Urothelium cell line (cell line): ENCODE measurements around the gene RBMY1A1.
"Not testable (repeated sequence)": the region's sequence is repeated elsewhere in the genome, so short reads cannot be mapped to it uniquely, and the experiment has no call there.

ENCODE experiments used
- DNase-seq: peaks from one replicate; pipeline ENCODE4 v3.0.0; 2011; ENCODE audit warnings: low spot score, mixed read lengths
- FAIRE-seq: peaks from 2 replicates; lab custom pipeline; 2011; peaks lifted over from hg19 to GRCh38; lab: Jason Lieb, UNC

RBMY1A1 gene

DNA sequence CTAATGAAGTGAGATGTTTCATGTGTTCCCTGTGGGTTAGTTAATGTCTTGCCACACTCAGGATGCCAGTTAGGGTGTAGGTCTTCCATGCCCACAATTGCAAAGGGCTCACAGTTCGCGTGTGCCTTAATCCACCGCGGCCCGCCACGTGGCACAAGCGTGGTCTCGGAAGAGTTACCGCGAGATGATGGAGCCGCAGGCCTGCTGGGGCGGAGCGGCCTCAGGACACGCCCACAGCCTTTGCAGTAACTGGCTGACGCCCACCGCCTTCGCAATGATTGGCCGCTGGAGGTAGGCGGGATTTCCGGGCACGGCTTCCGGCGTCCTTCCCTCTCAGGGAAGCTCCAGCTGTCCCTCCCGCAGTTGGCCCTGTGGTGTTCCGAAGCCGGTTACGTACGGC, at the start of gene RBMY1A1:
Gene RBMY1A1, plus strand, starts transcription at position 301 of the 400 bp plus-strand sequence. CDS start 2,013 bp downstream, outside the sequence.
- FAIRE-seq, DNase-seq: not testable (repeated sequence)

- not testable (repeated sequence) for DNase-seq, FAIRE-seq
Measured at GRCh38 chrY:21511038-21511437, 23.6 kb upstream of the RBMY1A1 start, which contains the start of gene RBMY1B. RBMY1B (plus strand) TSS chrY:21511338; CDS start chrY:21513351, 2,013 bp downstream.

DNA sequence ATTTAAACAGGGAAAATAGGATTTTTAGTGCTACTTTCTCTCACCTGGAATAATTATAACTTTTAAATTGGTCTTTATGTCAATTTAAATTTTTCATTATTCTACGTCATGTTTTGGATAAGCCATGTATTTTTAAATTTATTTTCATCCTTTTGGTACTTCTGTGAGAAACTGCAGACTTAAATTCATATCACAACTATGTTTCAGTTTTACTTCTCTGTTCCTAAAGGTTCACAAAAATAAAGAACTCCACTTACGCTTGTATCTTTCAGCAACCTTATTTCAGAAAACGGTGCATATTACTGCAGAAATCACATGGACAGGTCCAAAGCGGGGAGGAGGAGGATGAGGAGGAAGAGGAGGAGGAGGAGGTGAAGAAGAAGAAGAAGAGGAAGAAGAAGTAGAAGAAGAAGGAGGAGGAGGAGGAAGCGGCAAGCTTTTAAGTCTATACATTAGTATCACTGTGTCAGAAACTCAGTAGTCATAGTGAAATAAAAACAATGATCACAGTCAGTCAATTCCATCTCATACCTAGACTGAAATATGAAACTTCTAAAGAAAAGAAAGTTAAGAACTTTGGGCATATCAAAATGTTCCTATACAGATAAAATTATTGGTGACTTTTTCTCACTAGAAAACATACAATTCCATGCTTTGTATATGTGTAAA, 24.8 kb downstream of the RBMY1A1 start:
- FAIRE-seq, DNase-seq: not testable (repeated sequence)

DNA sequence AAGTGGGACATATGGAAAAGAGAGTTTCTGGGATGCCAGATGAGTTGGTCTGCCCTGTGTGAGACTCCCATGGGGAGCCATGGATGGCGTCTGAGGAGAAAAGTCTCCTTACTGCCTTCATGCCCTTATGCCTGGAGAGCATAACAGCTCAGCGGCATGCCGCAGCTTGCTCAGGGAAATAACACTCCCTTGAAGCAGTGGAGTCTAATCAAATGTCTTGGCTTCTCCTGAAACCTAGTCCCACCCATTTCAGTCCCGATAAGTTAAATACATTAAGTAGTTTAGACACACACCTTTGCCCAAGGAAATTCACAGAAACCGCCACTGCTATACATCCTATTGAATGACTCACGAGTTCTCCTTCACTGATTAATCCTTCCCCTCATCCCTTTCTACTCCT, 50.8 kb downstream of the RBMY1A1 start:
- FAIRE-seq: no peak
- no peak for DNase-seq

- DNase-seq, FAIRE-seq: not testable (repeated sequence)
Measured at GRCh38 chrY:21586454-21586853, 51.8 kb downstream of the RBMY1A1 start.

DNA sequence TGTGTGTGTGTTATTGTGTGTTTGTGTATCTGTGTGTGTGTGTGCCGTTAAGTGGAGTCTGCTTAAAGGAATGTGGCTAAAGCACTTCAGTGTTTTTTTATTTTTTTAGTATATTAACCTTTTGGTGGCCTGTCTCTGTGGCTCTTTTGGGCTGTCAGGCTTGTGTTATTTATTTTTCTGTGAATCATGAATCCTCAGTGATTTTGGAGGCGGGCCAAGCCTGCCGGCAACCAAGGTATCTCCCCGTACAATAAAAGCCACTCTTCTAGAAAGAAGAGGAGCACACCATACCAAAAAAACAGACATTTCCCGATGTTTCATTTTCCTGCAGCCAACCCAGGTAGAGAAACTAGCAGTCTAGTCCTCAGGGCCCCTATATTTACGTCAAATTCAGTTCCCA, 57.4 kb downstream of the RBMY1A1 start:
- DNase-seq (no peak), FAIRE-seq (no peak)

- not testable (repeated sequence) for DNase-seq, FAIRE-seq
Measured at GRCh38 chrY:21596287-21596686, 61.6 kb downstream of the RBMY1A1 start.
